SW 1271 (cell line): Measurements from ENCODE around the gene IL24.

ENCODE experiments used
- DNase-seq, 2 experiments: peaks; one replicate each; lab custom pipeline; 2025; lab: John Stamatoyannopoulos, UW

The IL24 gene

DNA sequence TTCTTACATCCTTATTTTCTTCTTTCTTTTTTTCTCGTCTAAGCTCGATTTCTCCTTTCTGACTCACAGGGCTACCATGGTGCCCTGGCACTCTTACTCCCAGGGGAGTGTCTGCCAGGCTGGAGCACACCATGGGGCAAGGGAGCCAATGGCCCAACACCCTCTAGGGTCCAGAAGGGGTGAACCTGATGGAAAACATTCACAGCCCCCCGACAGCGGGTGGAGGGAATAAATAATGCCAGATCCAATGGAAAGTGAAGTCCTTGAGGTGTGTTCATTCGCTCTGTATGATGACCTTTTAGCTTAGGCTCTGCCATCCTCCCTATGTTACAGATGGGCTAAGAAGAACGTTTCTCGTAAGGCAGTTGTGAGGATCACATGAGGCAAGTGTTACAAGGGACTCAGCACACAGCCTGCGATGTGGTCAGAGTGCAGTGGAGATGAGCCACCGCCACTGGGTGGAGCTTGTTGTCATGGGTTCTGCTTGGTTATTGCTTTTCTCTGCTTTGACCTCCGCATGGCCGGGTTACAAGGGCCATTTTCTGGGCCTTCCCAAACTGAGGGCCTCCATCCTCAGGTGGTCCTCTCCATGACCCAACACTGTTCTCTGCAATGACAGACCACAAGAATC lies 28.0 kb downstream of the IL24 start:
- DNase-seq, result no peak

DNA sequence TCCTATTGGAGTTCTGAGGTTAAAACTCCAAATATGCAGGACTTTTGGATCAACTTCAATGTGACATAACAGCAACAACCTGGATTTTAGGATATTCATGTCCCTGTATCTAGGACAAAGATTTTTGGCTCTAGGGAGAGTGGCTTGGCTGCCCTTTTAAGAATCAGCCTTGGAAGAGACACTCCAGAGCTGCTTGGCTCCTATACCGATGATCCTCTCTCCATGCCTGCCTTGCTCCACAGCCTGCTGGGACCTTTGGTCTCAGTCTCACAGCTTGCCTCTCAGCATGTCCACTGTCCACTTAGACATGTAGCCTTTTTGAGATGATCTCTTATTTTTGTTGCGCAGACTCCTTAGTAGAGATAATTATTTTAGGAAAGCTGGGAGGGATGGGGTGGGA lies 29.0 kb downstream of the IL24 start:
- no peak for DNase-seq

DNA sequence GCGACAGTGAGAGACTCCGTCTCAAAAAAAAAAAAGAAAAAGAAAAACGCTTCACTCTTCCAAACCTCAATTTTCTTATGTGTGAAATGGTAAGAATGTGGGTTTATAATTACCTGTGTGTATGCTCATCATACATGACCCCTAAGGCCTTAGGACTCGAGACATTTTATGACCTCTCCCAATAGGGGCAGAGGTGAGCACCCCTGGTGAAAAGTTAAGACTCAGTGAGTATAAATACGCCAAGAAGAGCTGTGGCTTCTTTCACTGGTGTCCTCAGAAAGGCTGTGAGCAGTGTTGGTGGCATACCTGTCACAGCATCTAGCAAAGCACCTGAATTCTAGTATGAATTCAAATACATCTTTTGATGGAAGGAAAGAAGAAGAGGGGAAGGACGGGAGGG lies 32.3 kb downstream of the IL24 start:
- no peak for DNase-seq

DNA sequence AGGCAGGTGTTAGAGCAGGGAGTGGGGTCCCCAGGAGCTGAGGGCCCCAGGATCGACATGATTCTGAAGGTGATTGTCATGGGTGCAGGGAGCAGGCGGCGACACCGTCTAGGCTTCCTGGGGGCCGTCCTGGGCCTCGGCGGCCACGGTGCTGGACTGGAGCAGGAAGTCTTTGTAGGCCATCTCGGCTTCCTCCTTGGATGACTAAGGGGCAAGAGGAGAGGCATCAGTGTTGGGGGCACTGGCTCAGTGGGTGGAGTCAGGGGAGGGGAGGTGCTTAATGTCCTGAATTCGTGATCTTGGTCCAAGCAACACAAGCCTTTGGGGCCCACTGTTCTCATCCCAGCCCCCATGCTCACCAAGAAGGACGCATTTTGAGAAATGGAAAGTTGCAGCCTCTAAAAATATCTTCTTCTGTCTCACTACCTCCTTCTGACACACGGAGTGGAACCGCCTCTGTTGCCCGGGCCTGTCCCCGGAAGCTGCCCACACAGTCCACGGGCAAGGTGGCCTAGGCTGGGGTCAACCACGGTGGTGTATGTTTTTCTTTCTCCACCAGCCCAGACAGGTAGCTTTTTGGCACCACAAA lies 33.1 kb downstream of the IL24 start:
- DNase-seq, result no peak

DNA sequence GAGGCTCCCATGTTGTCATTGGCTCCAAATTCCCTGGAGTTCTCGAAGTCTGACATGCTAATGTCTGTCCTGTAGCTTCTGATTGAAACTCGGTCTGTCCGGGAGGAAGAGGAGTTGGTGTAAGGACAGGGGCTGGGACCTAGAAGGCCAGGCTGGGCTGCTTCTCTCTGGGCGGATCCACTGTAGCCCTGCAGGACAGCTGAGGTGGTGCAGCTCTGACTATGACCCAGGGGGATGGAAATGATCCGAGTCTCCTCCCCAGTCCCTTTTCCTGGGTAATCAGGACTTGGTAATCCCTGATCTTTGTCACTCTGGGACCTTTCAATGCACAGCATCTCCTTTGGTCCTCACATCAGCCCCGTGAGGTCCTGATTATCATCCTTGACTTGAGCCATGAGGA lies 34.5 kb downstream of the IL24 start:
- no peak for DNase-seq

DNA sequence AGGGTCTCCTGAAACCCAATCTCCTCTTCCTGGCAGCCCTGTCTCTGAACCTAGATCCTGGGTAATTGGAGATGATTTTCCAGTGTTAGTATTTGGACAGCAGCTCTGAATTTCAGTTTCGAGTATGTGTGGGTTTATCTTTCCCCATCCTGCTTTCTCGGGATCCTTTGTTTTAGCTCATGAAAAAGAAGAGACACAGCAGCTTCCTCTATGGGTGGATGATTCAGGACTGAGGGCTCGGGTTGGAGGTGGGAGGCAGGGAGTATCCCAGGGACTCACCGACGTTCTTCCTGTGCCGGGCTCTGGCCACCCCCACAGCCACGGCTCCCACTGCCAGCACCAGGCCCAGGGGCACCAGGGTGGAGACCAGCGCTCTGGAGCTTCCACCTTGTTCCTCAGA lies 34.9 kb downstream of the IL24 start:
- no peak for DNase-seq

DNA sequence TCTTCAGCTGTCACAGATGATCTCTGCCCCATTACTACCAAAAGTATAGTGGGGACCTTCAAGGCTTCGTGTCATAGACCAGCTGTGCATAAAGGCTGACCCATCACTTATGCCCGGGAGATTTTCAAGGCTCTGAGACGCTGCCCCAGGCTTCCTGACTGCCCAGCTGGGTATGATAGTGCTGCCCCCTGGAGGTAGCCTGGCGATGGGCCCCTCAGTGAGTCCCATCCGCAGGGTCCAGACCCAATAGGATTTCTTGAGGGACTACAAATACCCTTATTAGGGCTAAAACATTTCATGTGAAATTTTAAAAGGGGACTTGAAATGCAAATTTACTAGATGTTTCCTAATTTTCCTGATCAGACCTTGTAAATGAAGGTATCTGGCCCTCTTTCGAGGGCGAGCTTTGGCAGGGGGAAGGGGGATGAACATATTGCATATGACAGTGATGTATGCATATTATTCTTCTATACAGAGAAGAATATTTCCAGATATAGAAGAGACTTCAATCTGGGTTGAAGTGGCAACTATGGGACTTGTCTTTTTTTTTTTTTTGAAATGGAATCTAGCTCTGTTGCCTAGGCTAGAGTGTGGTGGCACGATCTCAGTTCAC lies 36.2 kb downstream of the IL24 start:
- DNase-seq, result no peak

DNA sequence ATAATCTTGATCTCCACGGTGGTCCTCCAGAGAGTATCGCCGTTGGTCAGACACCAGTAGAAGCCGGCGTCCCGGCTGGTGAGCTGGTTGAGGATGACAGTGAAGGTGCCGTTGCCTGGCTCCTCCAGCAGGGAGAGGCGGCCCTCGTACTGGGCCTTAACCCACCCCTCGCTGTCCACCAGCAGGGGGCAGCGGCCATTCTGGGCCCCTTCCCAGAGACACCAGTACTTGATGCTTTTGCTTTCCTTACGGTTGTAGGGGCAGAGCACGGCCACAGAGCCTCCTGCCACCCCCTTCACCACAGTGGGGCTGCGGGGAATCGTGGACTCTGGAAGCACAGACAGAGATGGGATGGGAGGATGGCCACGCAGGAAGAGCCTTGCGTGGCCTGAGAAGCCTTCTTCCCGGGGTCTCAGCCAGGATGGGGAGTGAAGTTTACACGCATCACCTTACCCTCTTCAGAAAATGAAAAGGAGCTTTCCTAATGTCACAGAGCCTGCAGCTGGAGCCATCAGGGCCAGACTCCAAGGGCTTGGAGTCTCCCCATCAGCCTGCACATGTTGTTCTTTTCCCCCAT lies 38.3 kb downstream of the IL24 start:
- no peak for DNase-seq

DNA sequence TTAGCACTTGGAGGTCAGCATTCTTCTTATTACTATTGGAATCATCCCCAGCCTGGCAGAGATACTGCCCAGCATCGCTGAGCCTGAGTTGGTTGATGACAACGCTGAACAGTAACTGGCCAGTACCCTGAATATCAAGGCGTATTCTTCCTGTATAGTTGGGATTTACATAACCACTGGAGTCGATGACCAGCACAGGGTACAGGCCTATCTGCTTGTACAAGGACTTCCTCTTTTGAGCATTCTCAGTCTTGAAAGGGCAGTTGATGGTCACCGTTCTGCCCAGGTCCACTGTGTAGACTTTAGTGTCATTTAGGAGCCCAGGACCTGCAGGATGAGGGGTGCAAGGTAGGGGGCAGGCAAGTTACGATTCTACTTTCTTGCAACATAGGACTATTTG lies 40.2 kb downstream of the IL24 start:
- no peak for DNase-seq

DNA sequence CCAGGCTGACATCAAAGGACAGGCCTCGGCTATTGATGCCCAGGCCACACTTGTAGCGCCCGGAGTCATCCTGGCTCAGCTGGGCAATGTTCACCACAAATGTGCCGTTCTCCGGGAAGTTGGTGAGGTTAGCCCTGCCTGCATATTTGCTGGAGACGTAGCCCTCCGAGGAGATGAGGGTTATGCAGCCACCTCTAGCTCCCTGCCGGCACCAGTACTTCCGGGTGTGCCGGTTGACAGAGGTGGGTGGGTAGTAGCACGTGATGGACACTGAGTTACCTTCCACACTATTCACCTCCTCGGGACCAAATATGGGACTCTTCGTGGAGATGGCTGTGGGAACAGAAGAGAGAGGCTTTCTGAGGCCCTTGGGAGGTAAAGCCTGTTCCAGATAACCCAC lies 41.9 kb downstream of the IL24 start:
- DNase-seq, result no peak

DNA sequence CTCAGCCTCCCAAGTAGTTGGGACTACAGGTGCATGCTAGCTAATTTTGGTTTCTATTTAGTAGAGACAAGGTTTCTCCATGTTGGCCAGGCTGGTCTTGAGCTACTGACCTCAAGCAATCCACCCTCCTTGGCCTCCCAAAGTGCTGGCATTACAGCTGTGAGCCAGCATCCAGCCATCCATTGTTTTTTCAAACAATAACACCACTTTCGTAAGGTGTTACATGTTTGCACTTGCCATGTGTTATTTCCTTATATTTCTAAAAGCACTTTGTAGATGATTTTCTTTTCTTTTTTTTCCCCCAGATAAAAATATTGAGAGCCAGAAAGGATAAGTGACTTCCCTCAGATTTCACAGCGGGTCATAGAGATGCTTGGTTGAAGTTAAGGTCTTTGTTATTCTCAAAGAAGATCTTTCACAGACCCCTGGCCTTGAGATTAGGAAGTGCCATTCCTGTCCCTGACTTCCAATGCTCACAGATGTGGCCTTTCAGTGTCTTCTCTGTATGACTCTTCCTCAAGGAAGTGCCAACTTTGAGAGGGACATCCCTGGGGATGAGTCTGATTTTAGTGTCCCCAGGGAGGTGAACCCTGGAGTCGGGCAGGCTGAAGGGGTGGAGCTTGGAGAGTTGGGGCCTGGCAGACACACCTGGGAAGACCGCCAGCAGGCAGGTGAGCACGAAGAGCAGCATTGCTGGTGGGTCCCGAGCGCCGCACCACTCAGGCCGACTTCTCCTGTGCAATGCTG lies 42.8 kb downstream of the IL24 start:
- no peak for DNase-seq

DNA sequence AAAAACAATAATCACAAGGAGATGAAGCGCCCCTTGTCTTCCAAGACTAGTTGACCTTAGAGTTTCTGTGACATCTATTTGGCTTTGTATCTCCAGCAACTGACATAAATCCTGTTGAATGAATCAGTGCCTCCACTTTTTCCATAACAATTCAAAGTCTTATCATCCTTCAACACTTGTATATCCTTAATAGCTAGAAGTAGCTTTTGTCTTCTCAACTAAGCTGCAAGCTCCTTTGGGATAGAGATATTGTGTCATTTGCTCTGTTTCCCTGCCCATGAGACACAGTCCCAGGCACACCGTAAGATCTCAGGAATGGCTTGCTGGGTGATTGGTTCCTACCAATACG lies 43.3 kb downstream of the IL24 start:
- DNase-seq, result no peak

DNA sequence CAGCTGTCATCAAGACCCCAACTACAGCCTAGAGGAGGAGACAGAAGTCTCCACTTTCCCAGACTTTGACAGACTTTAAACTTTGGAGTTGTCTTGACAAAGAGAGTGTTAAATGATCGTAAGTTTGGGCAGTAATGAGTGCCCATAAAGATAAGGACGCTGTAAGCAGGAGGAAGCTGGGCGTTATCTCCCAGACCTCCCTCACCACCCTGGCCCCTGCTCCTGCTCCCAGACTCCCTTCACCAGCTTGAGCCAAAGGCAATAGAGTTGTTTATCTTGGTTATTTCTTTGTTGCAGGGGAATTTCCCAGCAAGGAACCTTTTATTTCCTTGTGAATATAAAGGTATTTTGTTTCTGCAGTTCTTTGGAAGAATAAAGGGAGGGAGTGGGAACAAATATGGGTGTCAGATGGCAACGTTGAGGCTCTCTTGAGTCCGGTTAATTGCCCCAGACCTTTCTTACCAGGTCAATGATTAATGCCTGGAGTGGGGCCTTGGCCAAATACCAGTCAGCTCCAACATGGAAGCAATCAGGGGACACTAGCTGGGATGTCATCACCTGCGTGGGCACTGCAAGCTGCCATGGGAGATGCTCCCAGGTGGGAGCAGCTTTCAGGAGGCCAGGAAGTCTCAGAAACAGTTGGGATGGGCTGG lies 44.6 kb downstream of the IL24 start:
- DNase-seq, result no peak

DNA sequence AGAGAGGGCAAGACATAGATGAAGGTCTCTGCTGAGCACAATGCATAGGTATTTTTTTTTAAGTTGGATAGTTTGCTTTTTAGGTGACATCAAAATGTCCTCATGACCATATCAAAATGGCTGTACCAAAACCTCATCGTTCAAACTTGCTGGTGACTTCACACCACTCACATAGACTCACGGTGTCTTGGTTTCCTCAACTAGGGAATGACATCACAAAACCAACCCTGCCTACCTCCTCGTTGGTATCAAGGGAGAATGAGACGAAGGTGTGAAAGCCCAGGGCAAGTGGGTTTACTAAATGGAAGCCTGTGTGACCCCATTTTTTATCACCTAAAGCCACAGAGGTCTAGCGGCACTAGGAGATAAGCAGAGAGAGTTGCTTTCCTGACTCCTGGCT lies 47.5 kb downstream of the IL24 start:
- DNase-seq, result no peak

DNA sequence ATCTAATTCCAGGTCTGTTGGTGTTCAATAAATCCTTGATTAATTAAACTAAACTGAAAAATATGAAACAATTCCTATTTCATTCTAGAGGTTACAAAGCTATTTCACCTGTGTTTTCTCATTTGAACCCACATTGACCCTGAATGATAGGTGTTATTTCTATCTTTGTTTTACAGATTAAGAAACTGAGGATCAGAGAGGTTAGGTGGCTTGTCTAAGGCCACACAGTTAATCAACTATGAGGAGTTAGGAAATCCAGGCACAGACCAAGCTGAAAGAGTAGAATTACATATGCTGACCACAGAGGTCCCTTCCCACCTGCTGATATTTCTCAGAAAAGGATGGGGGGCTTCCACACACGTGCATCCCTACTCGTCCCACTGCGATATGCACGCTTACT lies 48.5 kb downstream of the IL24 start:
- no peak for DNase-seq

DNA sequence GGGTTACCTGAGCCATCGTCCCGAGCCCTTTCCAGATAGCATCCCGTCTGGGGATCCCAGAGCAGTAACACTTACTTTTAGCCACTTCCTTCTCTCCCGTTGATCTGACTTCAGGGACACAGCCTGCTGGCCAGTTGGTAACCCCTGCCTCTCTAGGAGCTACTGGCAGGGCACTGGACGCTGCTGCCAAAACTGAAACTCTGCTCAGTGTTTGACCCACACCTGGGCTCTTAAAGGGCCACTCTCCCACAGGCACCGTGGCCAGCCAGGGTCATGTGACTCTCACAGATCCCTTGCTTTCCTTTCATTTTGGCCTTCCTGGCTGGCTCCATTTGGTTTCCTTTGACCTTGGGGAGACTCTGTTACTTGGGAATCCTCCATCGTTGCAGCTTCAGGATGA lies 49.0 kb downstream of the IL24 start, which contains the start of gene PIGR:
PIGR (minus strand) TSS at position 206 of the 400 bp plus-strand sequence. CDS start 5,935 bp downstream, outside the sequence.
- no peak for DNase-seq

DNA sequence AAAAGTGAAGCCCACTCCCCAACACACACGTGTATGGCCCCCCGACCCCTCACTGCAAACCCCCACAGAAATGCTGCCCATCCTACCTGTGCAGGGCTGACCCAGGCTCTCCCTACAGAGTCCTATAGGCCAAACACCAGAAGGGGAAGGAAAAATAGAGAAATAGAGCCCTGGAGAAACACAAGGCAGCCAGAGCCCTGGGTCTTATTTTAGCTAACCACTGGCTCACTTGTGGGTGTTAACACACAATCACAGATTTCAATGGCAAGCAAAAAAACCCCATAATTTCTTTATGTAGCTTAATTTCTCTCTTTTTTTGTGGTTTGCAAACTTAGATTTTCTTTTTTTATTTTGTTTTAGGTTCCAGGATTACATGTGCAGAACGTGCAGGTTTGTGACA lies 50.0 kb downstream of the IL24 start:
- DNase-seq, result no peak

DNA sequence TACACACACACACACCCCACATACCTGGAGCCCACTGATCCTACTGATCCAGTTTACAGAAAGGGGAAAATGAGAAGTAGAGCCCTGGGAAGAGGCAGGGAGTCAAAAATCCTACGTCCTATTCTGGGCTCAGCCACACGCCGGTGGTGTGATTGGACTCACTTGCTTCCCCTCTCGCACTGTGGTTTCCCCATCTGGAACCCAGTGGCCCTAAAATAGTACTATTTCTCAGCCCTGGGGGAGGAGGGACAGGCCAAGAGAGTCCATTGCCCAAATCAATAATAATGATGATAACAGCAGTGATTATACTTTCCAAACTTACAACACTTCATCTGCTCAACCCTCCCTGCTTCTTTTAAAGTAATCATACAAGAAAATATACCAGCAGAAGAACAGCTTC lies 52.0 kb downstream of the IL24 start:
- DNase-seq, result no peak

DNA sequence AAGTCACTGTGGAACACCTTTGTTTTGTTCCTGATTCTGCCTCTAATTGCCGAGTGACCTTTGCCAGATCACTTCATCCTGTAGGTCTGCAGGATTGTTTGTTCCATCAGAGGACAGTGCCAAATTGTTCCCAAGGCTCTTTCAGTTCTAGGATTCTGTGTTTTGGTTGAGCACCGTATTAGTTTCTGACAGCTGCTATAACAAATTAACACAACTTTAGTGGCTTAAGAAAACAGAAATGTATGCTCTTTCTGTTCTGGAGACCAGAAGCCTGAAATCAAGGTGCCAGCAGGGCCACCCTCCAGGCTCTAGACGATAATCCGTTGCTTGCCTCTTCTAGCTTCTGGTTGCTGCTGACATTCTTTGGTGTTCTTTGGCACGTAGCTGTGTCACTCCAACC lies 52.4 kb downstream of the IL24 start:
- no peak for DNase-seq

DNA sequence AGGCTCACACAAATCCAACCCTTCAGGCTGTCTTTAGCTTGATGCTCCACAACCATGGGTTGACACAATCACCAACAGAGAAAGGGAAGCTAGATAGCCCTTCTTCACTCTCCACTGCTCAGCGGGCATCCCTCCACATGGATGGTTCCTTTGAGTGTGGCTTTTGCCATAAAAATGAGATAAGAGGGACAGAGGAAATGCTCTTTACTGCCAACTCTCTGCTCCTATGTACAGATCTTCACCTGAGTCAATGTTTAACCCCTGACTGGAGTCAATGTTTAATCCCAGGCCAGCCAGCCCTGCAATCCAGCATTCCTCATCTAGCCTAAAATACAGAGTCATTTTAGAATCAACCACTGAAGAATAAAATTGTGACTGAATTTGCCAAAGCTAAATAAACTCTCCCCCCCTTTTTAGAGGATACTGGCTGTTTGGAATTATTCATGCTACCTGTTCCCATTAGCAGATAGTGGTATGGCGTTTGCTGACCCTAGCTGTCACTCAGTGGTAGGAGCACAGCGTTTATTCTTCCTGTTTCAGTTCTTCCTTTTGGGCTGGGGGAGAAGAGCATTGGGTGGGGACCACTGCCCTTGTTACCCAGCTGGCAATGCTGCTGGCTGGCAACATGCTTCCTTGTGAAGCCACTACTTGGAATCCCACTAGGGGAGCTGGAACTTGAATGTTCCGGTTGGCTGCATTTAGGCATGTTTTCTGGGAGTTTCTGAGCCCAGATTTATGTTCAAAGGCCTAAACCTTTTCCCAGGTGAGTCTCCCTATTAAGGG lies 54.3 kb downstream of the IL24 start:
- DNase-seq, result no peak

DNA sequence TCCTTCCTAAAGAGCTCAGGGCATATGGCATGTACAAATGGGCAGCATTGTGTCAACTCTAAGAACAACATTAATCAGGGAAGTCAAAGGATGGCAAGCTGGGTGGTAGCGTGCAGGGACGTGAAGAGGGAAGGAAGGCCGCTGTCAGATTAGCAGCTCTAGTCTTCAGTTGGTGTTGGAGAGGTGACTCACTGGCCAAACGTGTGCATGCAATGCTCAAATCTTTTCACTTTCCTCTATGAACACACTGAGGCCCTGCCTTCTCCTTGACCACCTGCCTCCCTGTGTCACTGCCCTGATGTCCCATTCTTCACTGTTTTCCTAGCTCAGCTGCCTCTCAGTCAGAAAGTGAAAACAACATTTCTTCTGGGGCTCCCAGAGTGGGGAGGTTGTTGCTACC lies 54.9 kb downstream of the IL24 start:
- no peak for DNase-seq

DNA sequence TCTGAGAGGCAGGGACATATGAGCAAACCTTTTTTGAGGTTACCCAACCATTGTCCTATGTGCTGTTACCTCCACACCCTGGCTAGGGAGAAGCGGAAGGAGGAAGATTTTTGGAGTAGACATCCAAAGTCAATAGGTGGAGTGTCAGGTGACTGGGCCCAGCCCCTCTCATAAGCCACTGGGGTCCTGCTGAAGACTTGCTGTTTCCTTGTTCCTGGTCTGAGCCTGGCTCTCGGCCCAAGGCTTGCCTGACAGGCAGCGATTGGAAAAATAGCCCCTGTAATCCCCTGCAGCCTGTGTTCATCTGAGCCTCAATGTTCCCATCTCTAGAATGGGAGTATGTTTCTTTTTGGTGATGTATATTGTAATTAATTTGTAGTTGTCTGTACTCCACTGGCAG lies 55.9 kb downstream of the IL24 start:
- DNase-seq, result no peak
